Measurements from ENCODE around the gene HTR3D. TPM values are rescaled to one million over a fixed set of nuclear protein-coding genes. Genes with fewer than 3 reads are reported as not detected.

The HTR3D gene
- total RNA-seq, 1 experiment from 2014 or later = not detected

DNA sequence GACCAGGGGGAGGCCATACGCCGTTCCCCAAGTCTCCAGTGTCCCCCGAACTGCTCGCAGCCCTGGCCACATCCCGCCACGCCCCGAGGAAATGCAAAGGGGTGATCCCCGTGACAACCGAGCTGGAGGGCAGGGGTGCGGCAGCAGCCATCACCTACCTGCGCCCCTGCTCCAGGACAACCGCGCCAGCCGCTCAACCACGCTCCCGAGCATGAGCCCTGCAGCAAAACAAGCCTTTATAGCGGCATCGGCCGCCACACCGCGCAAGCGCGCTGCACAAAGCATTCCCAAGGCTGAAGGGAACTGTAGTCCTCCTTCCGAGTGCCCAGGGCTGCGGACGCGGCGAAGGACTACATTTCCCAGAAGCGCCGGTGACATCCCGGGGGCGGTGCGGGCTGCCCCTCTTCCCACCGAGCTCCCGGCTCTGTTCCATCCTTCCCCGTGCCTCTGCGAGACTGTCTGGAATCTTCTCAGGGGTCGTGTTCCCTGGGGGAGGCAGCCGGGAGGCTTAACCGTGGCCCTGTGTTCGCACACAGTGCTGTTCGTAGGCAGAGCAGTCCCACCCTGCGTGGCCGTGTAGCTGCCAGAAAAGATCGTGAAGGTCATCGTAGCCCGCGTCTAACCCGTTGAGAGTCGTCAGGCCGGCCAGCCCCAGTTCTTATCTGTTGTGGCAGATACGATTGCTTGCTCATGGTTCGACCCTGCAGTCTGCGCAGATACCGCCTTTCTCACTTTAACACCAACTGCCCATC lies 13.7 kb upstream of the HTR3D start, which contains the start of gene ABCC5 (continued):
- TF ChIP-seq, protein P1, sequence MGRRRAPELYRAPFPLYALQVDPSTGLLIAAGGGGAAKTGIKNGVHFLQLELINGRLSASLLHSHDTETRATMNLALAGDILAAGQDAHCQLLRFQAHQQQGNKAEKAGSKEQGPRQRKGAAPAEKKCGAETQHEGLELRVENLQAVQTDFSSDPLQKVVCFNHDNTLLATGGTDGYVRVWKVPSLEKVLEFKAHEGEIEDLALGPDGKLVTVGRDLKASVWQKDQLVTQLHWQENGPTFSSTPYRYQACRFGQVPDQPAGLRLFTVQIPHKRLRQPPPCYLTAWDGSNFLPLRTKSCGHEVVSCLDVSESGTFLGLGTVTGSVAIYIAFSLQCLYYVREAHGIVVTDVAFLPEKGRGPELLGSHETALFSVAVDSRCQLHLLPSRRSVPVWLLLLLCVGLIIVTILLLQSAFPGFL (CRISPR knock-in tag; IDR thresholded peaks at IDR 0.05; ENCODE audit: borderline replicate concordance) = no peak; the same call in 1 of the 2 replicates

DNA sequence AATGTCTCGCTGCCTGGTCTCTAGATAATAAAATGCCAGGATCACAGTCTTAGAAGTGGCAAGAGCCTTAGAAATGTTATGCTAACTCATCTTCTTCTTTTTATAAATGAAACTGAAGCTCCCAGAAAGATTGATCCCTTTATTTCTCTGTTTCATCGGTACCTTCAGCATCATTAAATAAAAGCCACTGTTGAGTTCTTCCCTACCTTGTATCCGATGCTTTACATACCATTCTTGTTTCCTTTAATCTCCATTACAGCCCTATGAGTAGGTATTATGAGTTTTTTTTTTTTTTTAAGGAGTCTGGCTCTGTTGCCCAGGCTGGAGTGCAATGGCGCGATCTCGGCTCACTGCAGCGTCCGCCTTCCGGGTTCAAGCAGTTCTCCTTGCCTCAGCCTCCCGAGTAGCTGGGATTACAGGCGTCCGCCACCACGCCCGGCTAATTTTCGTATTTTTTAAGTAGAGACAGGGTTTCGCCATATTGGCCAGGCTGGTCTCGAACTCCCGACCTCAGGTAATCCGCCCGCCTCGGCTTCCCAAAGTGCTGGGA lies 13.0 kb upstream of the HTR3D start:
- DNase-seq (ENCODE audit: low spot score) (no peak), ATAC-seq (no peak)
- H3K4me3 Mint-ChIP-seq = peak overlapping the region; percentile 99
- H3K36me3 Mint-ChIP-seq = peaks cover 7% of the 10 kb centered on the region
- H3K27ac Mint-ChIP-seq = peak overlapping the region; percentile 96
- CTCF ChIA-PET = interaction anchor here (0.5 to 4.1 kb wide), 11 partner anchors 12 to 1044 kb away, joined by 3 to 37 read pairs (median 4); partner anchors contain the start of genes CAMK2N2, EEF1AKMT4 and EIF2B5
- no peaks in the 10 kb centered on the region for H3K27me3 Mint-ChIP-seq (ENCODE audit: low read depth)
- TF ChIP-seq ZNF219 (CRISPR knock-in tag; IDR thresholded peaks at IDR 0.05; ENCODE audit: borderline replicate concordance) (no peak), ZNF121 (CRISPR knock-in tag; IDR thresholded peaks at IDR 0.05) (0 out of 2 replicates have a peak, but pooled peaks have one; percentile 40)
- POLR2A ChIA-PET = interaction anchor here (0.7 kb wide), 1 partner anchor 11 kb away, joined by 3 read pairs; no protein-coding TSS in a partner anchor
- peaks cover 22% of the 10 kb centered on the region for H3K4me1 Mint-ChIP-seq
- no peaks in the 10 kb centered on the region for H3K9me3 Mint-ChIP-seq

DNA sequence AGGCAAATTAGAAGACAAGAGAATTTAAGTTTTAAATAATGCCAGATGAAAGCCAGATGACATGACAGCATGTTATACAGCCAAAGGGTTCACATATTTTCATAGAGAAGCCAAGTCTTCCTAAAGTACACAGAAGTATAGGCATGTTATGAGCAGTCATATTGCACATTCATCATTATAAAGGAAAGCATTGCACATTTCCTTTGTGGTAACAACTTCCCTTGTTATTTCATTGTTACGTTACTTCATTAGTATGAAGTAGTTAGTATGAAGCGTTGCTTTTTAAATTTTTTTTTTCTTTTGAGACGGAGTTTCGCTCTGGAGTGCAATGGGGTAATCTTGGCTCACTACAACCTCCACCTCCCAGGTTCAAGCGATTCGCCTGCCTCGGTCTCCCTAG lies 9.2 kb upstream of the HTR3D start:
- H3K27ac Mint-ChIP-seq = no peak overlapping the region
- POLR2A ChIA-PET = no interaction called here
- ATAC-seq (no peak), DNase-seq (ENCODE audit: low spot score) (no peak)
- H3K36me3 Mint-ChIP-seq = no peaks in the 10 kb centered on the region
- no peaks in the 10 kb centered on the region for H3K27me3 Mint-ChIP-seq (ENCODE audit: low read depth)
- CTCF ChIA-PET = interaction anchor here (1.0 kb wide), 1 partner anchor 18 kb away, joined by 3 read pairs; no protein-coding TSS in a partner anchor
- no peak overlapping the region for H3K4me3 Mint-ChIP-seq
- H3K9me3 Mint-ChIP-seq = no peaks in the 10 kb centered on the region
- 0 out of 2 replicates have a peak, but pooled peaks cover 2% of the 10 kb centered on the region for H3K4me1 Mint-ChIP-seq
- TF ChIP-seq, protein P2, sequence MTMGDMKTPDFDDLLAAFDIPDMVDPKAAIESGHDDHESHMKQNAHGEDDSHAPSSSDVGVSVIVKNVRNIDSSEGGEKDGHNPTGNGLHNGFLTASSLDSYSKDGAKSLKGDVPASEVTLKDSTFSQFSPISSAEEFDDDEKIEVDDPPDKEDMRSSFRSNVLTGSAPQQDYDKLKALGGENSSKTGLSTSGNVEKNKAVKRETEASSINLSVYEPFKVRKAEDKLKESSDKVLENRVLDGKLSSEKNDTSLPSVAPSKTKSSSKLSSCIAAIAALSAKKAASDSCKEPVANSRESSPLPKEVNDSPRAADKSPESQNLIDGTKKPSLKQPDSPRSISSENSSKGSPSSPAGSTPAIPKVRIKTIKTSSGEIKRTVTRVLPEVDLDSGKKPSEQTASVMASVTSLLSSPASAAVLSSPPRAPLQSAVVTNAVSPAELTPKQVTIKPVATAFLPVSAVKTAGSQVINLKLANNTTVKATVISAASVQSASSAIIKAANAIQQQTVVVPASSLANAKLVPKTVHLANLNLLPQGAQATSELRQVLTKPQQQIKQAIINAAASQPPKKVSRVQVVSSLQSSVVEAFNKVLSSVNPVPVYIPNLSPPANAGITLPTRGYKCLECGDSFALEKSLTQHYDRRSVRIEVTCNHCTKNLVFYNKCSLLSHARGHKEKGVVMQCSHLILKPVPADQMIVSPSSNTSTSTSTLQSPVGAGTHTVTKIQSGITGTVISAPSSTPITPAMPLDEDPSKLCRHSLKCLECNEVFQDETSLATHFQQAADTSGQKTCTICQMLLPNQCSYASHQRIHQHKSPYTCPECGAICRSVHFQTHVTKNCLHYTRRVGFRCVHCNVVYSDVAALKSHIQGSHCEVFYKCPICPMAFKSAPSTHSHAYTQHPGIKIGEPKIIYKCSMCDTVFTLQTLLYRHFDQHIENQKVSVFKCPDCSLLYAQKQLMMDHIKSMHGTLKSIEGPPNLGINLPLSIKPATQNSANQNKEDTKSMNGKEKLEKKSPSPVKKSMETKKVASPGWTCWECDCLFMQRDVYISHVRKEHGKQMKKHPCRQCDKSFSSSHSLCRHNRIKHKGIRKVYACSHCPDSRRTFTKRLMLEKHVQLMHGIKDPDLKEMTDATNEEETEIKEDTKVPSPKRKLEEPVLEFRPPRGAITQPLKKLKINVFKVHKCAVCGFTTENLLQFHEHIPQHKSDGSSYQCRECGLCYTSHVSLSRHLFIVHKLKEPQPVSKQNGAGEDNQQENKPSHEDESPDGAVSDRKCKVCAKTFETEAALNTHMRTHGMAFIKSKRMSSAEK (CRISPR knock-in tag; IDR thresholded peaks at IDR 0.05; ENCODE audit: borderline replicate concordance) = no peak
- TF ChIP-seq NFE2L1 (CRISPR knock-in tag; IDR thresholded peaks at IDR 0.05) = no peak
- no peak for TF ChIP-seq CBFB (CRISPR knock-in tag; IDR thresholded peaks at IDR 0.05; ENCODE audit: low read depth)
- no peak for TF ChIP-seq ZNF121 (CRISPR knock-in tag; IDR thresholded peaks at IDR 0.05)
- no peak for TF ChIP-seq NR3C1 (CRISPR knock-in tag; conservative IDR thresholded peaks at IDR 0.05; ENCODE audit: low read depth)
- TF ChIP-seq FOXJ3 (CRISPR knock-in tag; IDR thresholded peaks at IDR 0.05; ENCODE audit: borderline replicate concordance) = no peak
- no peak for TF ChIP-seq ATF1 (CRISPR knock-in tag; IDR thresholded peaks at IDR 0.05)
- TF ChIP-seq, protein P3, sequence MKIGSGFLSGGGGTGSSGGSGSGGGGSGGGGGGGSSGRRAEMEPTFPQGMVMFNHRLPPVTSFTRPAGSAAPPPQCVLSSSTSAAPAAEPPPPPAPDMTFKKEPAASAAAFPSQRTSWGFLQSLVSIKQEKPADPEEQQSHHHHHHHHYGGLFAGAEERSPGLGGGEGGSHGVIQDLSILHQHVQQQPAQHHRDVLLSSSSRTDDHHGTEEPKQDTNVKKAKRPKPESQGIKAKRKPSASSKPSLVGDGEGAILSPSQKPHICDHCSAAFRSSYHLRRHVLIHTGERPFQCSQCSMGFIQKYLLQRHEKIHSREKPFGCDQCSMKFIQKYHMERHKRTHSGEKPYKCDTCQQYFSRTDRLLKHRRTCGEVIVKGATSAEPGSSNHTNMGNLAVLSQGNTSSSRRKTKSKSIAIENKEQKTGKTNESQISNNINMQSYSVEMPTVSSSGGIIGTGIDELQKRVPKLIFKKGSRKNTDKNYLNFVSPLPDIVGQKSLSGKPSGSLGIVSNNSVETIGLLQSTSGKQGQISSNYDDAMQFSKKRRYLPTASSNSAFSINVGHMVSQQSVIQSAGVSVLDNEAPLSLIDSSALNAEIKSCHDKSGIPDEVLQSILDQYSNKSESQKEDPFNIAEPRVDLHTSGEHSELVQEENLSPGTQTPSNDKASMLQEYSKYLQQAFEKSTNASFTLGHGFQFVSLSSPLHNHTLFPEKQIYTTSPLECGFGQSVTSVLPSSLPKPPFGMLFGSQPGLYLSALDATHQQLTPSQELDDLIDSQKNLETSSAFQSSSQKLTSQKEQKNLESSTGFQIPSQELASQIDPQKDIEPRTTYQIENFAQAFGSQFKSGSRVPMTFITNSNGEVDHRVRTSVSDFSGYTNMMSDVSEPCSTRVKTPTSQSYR (CRISPR knock-in tag; IDR thresholded peaks at IDR 0.05) = no peak
- TF ChIP-seq, protein P4, sequence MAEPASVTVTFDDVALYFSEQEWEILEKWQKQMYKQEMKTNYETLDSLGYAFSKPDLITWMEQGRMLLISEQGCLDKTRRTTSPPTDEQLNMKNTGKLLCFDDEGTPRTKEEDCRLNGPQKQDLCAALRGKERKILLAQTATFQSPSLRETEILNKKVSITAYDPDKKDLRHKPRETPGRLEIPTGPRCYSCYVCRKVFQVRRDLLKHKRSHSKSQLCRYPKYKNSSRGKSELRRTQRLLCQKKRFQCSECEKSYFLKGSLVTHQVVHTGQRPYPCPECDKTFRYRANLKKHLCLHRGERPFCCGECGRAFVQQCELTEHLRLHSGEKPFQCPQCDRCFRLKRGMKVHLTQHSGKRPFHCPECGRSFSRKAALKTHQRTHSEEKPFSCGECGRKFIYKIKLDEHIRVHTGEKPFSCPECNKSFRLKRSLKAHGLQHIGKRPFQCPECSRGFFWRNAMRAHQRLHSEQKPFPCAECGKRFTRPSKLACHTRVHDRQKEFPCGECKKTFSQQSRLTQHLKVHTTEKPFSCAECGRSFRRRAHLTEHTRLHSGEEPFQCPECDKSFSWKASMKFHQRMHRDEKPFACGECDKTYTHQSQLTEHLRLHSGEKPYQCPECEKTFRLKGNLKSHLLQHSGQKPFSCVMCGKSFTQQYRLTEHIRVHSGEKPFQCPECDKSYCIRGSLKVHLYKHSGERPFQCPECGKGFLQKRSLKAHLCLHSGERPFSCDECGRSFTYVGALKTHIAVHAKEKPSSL (CRISPR knock-in tag; conservative IDR thresholded peaks at IDR 0.05) = no peak
- TF ChIP-seq, protein P5, sequence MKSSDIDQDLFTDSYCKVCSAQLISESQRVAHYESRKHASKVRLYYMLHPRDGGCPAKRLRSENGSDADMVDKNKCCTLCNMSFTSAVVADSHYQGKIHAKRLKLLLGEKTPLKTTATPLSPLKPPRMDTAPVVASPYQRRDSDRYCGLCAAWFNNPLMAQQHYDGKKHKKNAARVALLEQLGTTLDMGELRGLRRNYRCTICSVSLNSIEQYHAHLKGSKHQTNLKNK (CRISPR knock-in tag; IDR thresholded peaks at IDR 0.05) = no peak
- TF ChIP-seq PRRX2 (CRISPR knock-in tag; IDR thresholded peaks at IDR 0.05) = no peak
- TF ChIP-seq ETV6 (CRISPR knock-in tag; IDR thresholded peaks at IDR 0.05) = no peak
- no peak for TF ChIP-seq IRF2 (CRISPR knock-in tag; IDR thresholded peaks at IDR 0.05; ENCODE audit: borderline replicate concordance, low read depth)
- TF ChIP-seq, protein P6, sequence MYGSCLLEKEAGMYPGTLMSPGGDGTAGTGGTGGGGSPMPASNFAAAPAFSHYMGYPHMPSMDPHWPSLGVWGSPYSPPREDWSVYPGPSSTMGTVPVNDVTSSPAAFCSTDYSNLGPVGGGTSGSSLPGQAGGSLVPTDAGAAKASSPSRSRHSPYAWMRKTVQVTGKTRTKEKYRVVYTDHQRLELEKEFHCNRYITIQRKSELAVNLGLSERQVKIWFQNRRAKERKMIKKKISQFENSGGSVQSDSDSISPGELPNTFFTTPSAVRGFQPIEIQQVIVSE (CRISPR knock-in tag; IDR thresholded peaks at IDR 0.05; ENCODE audit: borderline replicate concordance) = no peak
- TF ChIP-seq, protein P7, sequence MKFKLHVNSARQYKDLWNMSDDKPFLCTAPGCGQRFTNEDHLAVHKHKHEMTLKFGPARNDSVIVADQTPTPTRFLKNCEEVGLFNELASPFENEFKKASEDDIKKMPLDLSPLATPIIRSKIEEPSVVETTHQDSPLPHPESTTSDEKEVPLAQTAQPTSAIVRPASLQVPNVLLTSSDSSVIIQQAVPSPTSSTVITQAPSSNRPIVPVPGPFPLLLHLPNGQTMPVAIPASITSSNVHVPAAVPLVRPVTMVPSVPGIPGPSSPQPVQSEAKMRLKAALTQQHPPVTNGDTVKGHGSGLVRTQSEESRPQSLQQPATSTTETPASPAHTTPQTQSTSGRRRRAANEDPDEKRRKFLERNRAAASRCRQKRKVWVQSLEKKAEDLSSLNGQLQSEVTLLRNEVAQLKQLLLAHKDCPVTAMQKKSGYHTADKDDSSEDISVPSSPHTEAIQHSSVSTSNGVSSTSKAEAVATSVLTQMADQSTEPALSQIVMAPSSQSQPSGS (CRISPR knock-in tag; IDR thresholded peaks at IDR 0.05; ENCODE audit: borderline replicate concordance, low read depth) = no peak

Measured in WTC11 (cell line).